PFSK-1 (cell line): Measurements from ENCODE around the gene N4BP3.

Experiments
- FOXP2 ChIP-seq: optimal IDR thresholded peaks from 2 replicates; pipeline ENCODE3; 2011; ENCODE audit warnings: borderline replicate concordance, control low read depth, inconsistent platforms; ENCODE audit not compliant: insufficient read depth; ENCODE audit errors: extremely low read length, extremely low read depth
- POLR2AphosphoS5 ChIP-seq: IDR thresholded peaks from 2 replicates; pipeline ENCODE4 v1.6.1; 2012; ENCODE audit warnings: low read depth, mild to moderate bottlenecking, control low read depth, low read length, moderate library complexity
- REST ChIP-seq, 2 experiments: IDR thresholded peaks; 2 replicates each; pipeline versions ENCODE4 v1.6.1 to v1.8.0; 2011 to 2012; ENCODE audit warnings: low read depth in 2 of 2, low read length in 2 of 2, control low read depth in 1 of 2, inconsistent platforms in 1 of 2, mild to moderate bottlenecking in 1 of 2, moderate library complexity in 1 of 2; ENCODE audit not compliant: insufficient read depth in 1 of 2
- SIN3A ChIP-seq: IDR thresholded peaks from 2 replicates; pipeline ENCODE4 v1.6.1; 2012; ENCODE audit warnings: mild to moderate bottlenecking, low read length, moderate library complexity, borderline replicate concordance; ENCODE audit not compliant: insufficient read depth
- TAF1 ChIP-seq: IDR thresholded peaks from 2 replicates; pipeline ENCODE4 v1.6.1; 2012; ENCODE audit warnings: low read length, control low read depth, borderline replicate concordance; ENCODE audit not compliant: insufficient read depth

The N4BP3 gene

GRCh38 chr5:178174456-178174855 is 61.1 kb downstream of the N4BP3 start:
- TF ChIP-seq TAF1 = no peak
- TF ChIP-seq REST (IDR thresholded peaks at IDR 0.05; ENCODE audit: insufficient read depth in 1 of 2, low read depth in 2 of 2, low read length in 2 of 2) = no peak
- TF ChIP-seq FOXP2 = no peak
- no peak for TF ChIP-seq SIN3A
- TF ChIP-seq POLR2AphosphoS5 = no peak
